Right forelimb (tissue), 1 donor: ENCODE data around the gene MTTP.

ENCODE experiments used
- DNase-seq: peaks from one replicate; pipeline ENCODE4 v3.0.0-alpha.2; 2018

MTTP gene

DNA sequence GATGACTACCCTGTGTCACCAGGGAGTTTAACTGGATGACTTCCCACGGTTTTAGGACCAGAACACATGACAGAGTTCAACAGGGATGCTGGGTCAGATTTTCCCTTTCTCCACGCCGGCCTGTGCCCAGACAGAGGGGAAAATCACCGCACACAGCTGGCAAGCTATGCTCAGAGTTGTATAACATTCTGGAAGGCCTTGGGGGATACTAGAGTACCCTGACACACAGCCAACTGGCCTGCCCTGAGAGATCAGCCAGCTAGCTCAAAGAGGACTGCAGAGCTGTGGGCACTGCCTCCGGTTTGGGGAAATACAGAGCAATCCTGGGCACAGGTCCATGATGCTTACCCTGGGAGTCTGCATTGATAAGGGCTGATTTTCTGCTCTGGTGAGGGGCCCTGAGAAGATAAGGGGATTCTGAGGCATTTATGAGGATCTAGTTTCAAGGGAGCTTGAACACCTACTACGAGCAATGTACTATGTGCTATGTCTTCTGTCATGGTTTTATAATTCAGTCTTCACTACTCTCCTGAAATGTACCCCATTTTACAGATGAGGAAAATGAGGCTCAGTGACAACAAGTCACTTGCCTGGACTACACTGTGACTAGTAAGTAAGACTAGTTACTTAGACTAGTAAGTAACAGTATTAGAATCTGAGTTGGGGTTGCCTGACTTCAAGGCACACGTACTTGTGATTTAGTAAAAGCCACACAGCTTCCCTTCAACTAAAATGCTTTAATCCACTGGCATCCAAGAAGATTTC, 68.3 kb downstream of the MTTP start:
- DNase-seq = no peak

DNA sequence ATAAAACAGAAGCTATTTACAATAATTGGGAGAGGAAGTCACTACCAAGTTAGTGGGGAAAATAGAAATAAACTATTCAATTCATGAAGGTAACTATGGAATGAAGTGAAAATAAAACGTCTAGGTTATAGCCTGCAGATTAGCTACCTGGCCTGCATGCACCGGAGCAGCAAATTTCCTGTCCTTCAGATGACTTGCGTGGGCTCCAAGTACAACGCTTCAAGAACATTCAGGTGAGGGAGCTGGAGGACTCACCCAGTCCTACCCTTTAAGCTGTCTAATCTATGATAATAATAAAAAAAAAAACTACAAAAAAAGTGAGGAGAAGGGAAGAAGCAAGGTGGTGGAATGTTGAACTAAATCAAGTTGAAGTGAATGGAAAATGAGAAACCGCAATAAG, 69.8 kb downstream of the MTTP start:
- DNase-seq = no peak

DNA sequence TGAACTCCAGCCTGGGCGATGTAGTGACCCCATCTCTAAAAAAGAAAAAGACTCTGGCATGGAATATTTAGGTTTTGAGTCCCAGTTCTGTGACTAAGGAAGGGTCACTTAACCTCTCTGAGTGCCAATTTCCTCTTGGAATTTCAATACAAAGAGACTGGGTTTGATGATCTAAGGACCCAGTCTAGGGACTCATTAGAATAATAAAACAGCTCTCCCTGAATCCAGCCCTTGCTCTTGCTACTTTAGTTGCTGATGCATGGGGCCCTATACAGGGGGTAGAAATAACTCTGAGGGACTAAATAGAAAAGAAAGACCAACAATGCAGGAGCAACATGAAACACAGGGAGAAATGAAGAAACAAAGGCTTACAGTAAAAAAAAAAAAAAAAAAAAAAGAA, 70.4 kb downstream of the MTTP start:
- DNase-seq = no peak

DNA sequence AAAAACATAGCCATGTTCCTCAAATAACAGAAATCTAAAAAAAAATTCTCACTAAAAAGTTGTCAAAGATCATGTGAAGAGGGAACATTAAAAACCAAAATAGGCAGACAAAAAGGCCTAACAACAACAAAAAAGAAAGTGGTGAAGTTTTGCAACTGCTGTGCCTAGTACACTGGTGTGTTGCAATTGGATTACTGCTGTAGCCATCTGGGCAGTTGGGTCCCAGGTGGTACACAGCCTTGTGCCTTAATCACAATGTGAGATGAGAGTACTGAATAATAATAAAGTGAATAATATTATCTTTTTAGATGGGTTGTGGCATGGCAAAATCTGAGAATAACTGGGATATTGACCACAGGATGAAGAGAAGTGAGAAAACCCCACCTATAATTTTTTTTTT, 71.0 kb downstream of the MTTP start:
- no peak for DNase-seq

DNA sequence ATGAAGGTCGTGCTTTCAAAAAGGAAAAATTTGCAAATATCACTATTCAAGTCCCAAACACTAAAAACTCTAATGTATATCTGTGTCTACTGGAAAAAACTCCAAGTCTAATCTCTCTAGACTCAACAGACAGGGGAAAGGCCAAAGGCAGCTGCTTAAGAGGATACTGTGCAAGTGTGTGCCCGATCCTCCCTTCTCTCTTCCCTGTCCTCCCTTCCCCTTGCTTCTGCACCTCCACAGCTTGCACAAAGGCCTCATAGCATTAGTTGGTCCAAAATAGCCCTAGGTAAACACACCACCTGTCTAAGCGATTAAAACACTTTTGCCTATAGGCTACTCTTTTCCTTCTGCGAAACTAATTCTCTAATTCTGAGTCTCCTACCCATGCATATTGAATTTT, 72.4 kb downstream of the MTTP start:
- DNase-seq = no peak

DNA sequence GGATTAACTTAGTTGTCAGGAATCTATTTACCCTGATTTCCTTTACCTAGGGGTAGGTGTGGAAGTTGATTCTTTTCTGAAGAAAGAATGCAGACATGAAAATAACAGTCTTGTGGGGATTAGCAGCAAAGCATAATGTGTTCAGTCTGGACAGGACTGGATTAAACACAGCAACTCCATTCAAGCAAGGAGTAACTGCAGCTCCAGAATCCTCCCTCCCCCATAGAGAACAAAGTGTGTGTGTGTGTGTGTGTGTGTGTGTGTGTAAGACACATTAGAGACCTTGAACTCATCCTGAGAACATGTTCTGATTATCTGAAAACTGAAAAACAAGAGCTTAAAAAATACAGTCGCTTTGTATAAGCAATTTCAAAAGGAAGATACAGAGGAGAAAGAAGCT, 73.7 kb downstream of the MTTP start:
- DNase-seq = no peak

DNA sequence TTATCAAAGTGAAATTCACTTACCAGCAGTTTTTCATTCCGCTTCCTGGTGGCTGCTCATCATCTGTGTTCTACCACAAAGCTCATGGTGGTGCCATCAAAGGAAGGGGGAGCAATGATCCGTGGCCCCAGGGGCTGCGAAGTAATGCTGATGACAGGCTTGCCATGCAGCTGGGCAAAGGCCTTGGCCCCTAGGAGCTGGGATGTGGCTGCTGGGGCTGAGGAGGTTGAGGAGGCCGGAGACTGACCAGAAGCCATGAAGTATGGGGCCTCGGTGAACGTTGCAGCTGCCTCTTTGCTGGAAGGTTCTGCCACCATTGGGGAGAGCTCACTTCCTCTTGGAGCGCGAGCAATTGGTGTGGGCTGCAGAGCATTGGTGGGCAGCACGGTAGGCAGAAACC, 74.6 kb downstream of the MTTP start:
- DNase-seq = no peak

DNA sequence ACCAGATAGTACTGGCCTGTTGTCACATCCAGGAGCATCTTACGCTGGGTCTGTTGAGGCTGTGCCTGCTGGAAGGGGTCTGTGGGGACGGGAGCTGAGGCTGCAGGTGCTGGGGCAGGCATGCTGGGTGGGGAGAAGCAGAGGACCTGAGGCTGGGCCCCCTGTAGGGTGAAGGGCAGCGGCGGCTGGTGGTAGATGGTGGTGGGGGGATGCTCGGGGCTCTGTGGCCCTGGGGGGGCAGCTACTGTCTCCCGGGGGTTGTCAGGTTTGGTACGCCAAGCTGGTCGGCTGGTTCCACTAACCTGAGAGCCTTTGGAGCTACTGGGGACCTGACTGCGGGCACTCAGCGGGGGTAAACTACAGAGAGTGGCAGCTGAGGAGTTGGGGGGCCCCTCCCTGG, 75.2 kb downstream of the MTTP start:
- DNase-seq = no peak

DNA sequence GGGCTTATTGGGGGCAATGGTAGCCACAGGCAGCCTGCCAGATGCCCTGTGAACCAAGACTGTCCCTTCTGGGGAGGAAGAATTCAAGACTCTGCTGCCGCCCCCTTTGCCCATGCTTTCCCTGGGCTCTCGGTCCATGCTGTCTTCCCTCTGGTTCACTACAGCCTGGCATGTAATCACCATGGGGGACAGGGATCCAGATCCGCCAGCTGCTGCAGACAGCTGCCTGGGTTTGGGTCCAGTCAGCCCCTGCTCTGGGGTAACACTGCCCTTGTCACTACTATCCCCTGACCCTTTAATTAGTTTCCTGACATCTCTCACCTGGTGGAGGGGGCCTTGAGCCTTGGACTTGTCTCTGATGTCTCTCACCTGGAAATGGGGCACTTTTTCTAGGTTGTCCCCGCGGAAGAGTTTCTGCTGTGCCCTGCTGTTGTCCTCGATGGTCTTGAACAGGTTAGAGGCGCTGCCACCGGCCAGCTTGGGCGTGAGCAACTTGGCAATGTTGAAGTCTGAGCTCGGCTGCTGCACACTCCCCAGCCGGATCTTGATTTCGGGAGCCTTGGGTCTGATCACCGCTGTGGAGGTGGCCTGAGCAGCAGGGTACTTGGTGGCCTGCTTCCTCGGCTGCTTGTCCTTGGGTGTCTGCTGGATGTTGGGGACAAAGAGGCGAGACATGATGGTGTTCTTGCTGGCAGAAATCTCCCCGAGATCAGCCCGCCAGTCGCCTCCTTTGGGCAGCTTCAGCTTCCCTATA, 76.6 kb downstream of the MTTP start:
- DNase-seq = no peak

DNA sequence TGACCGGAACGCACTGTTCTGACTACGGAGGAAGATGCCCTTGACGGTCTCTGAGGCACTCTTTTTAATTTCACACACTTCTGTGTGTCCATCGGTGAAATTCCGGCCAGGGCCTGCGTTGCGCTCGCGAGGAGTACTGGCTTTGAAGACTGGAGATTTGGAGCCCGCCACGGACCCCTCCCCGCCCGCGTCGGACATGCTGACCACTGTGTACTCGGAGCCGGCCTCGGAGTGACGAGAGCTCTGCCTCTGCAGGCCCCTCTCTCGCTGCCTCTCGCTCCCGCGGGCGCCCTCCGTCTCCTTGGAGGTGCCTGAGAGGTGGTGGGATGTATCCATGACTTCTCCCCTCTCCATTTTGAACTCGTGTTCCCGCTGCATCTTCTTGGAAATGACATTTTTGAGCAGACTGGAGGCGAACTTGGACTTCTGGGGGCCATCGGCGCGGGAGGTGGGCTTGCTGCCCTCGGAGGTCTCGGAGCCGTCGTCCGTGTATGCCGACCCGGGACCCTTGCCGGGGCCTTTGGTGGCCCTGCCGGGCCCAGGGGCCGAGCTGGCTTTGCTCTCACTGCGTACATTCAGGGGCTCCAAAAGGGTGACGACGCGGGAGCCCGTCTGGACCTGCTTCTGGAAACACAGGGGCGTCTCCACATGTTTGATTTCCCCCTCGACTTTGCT, 77.3 kb downstream of the MTTP start:
- DNase-seq = no peak

DNA sequence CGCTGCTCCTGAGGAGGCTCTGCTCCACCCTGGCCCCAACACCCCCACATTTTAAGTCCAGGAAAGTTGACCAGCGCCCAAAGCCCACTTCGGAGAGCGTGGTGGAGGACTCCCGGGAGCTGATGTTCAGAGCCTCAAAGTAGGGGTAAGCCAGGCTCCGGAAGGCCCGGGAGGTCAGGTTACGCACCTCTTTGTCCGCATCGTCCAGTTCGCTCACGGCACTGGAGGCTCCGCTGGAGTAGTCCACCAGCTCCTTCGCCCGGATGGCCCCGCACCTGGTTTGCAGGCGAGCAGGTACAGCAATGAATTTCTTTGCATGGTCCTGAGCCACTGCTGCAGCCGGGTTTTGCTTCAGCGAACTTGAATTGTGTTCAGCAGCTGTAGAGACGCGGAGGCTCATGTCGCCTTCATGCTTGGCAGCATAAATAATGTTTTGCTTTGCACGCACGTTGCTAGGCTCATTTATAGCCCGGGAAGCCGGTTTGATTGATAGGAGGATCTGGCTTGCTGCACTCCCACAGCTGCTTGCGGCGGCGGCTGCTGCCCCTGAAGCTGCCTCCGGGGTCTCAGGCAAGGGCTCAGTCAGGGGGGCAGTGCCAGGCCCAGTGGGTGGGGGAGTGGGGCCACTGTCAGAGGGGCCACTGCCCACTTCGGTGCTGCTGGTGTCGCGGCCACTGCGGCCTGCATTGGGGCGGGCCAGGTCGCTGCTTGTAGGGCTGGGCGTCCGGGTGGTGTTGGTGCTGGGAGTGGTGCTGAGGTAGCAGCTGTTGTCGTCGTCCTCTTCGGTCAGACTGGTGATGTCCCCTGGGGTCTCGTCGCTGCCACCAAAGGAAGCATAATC, 78.2 kb downstream of the MTTP start:
- DNase-seq = peak; percentile 63

DNA sequence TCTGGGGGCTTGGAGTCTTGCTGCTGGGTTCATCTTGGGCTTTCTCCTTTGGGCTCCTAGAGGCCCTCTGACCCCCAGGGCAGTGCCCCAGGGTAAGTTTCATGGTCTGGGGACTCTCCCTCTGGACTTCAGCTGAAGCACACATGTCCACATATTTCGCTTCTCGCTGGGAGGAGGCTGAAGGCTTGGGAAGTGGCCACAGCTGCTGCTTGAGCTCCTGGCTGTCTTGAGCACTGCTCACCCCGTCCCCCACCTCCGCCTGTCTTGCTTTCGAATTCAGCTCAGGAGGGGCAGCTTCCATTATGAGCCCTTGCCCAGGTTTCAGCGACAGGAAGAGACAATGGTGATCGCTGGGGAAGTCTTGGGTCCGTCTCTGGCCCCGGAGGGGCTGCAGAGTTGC, 79.3 kb downstream of the MTTP start:
- no peak for DNase-seq

DNA sequence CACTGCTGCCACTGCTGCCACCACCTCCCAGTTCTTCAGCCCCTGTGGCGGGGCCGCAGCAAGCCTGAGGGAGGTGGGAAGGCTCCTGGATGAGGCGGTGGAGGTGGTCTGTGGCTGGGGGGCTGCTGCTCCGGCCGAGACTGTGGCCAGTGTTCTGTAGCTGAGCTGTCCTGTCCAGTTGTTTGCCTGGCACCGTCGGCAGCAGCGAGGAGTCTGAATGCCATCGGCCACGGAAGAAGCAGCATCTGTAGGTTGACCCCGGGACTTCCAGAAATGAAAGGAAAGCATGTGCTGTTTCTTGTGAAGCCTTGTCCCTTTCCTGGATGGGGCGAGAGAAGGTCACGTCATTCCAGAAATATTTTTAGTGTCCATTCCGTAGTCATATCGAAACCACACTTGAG, 79.7 kb downstream of the MTTP start:
- no peak for DNase-seq

DNA sequence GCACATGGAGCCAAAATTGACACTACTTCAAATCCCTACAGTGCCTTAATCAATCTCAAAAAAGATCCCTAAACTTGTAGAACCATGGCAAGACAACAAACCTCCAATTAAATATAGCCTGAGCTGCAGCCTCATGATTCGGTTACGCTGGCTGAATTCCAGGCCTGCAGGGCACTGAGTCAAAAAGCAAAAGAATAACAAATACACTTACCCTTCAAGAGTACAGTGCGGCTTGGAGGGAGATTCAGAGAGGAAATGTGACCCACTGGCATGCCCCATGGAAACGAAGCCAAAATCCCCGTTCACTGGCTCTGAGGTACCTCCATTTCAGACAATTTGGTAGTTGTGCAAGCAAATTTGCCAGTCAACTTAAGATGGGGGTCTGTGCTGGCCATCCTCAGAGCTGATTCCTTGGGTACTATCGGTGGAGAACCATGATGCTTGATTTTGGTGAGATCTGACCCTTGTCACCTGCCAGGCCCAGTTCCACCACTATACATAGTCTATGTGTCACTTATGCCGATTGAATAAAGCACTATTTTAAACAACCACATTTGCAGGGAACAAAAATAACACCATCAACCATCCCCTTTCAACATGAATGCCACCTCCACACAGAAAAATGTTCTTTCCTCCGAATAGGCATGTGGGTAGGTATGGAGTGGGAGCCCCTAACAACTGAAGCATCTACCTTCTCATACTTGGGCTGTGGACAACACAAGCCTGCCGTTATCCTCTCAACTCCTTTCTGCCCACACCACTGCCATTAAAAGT, 80.9 kb downstream of the MTTP start:
- DNase-seq = no peak

DNA sequence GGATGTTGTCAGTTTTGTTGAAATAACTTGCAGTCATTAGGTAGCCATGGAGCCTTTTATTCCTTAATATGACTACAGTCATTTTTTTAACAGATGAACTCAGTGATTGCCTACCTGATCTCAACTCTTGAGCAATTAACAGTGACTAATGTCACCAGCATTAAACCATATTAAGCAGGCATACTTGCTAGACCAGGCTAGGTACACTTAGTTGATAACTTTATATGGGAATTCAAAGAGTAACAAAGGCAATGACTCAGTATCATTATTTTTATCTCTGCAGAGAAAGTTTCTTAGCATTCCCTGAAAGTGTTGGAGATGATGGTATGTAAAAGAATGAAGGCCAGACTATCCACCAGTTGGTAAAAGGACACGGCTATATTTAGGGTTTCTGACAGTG, 83.2 kb downstream of the MTTP start, which contains the start of gene C4orf54:
Gene C4orf54, minus strand, starts transcription at position 31 of the 400 bp plus-strand sequence. CDS start 3,180 bp downstream, outside the sequence.
- no peak for DNase-seq

DNA sequence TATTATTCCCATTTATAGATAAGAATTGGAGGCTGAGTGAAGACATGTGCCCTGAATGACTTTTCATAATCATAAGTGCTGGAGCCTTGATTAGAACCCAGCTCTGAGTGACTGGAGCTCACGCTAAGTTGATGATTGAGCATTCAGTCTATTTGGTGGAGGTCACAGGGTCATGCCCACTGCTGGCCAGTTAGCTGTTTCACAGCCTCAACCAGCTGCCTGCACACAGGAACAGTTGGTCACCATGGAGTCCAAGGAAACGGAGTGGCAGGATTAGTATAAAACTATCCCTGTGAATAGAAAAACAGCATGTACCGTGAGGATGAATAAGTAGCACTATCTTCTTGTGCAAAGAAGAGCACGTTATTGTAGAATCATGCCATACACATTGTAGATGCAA, 84.0 kb downstream of the MTTP start:
- no peak for DNase-seq

DNA sequence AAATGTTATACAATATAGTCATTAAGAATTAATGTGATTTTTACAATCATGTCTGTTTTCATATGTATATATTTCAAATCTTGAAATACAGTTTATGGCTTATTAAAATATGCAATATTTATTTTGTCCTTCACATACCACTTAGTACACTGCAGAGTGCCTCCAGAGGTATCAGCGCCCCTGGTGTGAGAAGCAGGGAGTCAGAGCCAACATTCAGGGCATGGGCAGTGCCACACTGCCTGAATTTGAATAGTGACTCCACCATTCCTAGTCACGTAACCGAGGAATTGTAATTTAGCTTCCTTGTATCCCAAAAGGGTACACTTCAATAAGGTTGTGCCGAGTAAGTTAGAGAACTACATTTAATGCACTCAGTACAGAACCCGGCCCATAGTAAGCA, 87.3 kb downstream of the MTTP start:
- DNase-seq = no peak

DNA sequence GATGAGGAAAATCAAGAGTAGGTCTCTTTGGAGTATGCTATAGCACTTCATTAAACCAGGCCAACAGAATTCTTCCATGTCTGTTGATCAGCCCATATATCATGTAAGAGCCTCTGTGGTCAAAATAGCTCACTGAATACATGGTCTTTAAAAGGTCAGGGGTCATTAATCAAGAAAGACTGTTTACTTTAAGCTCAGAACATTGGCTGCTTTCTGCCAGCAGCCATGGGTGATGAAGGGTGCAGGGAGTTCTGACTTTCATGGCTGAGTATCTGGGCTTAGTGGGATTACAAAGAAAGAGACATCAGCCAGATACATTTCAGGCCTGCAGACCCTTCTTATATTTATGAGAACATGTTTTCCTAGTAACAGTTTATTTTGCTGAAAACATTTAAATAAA, 90.1 kb downstream of the MTTP start:
- no peak for DNase-seq

DNA sequence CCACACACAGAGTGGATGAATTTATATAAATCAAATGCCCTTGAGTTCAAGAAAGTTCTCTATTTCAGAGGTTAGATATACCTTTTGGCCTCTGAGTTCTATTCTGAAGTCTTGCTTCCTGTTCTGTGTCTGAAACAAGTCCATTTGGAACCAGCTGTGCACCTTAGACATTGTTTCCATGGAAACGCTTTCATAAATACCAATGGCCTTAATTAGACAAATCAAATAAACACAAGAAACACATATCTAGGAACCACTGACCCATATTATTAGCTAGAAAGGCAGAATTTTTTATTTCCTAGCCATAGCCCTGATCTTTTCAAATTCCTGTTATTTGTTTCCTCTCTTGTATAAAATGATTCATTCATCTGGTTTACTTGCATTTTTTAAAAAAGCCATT, 91.4 kb downstream of the MTTP start:
- no peak for DNase-seq

DNA sequence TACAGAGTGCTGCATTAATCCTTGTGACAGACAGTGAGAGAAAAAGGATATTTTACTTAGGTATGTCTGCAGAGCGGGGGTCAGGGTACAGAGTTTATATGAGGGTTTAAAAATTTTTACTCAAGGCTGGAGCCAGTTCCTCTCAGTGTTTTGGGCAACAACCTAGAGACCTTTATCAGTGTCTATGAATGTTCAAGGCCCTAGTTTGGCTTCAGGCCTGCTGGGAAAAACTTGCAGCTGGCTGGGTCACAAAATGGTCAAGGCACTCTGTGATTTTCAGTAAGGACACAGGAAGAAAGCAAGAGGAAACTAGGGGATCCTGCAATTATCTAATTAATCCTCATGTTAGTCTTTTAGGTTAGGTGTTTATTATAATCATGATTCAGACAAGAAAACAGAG, 93.8 kb downstream of the MTTP start:
- DNase-seq = no peak

DNA sequence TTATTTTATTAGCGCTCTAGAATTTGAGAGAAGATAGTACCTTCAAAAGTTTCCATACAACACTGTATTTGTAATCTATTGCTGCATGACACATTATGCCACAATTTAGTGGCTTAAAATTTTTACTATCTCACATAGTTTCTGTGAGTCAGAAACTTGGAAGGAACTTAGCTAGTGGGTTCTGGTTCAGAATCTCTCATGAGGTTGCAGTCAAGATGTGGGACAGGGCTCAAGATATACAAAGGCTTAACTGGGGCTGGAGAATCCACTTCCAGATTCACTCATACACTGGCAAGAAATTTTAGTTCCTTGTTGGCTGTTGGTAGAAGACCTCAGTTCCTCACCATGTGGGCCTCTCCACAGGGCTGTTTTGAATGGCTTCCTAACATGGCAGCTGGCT, 94.5 kb downstream of the MTTP start:
- DNase-seq = no peak

DNA sequence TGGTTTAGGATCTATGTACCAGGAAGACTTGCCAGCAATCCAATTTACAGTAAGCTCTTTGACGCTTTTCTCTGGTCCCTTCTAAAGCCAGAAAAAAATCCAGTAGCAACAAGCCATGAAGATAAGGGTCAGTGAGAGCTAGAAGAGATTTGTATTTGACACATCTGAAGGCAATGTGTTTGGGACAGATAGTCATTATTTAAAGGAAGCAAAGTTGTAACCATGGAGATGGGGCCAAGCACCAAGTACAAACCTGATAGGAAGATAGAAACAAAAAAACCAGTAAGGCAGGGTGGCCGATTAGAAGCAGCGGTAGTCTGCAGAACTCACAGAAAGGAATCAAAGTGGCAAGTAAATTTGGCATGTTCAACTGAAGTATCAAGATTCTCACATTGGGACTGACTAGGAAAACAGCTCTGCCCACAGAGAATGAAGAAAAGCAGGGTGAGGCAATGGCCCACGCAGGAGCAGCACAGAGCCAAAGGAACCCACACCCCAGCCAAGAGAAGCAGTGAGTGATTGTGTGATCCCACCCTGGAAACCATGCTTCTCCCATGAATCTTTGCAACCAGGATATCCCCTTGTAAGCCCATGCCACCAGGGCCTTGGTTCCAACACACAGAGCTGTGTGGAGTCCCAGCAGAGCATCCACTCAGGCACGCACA, 95.9 kb downstream of the MTTP start:
- no peak for DNase-seq
